GM12878 (cell line): Measurements from ENCODE around the gene CBX2. TPM values are rescaled to one million over a fixed set of nuclear protein-coding genes. Genes with fewer than 3 reads are reported as not detected.

Source experiments
- ASH2L ChIP-seq: fragments of 300-600, 200-600 bp; sonication (generic); IDR thresholded peaks from 2 replicates; pipeline ENCODE4 v1.6.1; 2017; ENCODE audit warnings: low read depth, mild to moderate bottlenecking, borderline replicate concordance
- BMI1 ChIP-seq: fragments of 450-650 bp; IDR thresholded peaks from 2 replicates; pipeline ENCODE4 v1.6.1; 2016; ENCODE audit warnings: mild to moderate bottlenecking, moderate library complexity, borderline replicate concordance
- HDAC2 ChIP-seq: fragments of 200-600 bp; sonication (generic); IDR thresholded peaks from 2 replicates; pipeline ENCODE4 v1.6.1; 2017
- SKIL ChIP-seq: fragments of 450-650 bp; IDR thresholded peaks from 2 replicates; pipeline ENCODE4 v1.6.1; 2017; ENCODE audit warnings: mild to moderate bottlenecking, low read depth, inconsistent platforms; ENCODE audit not compliant: poor library complexity, severe bottlenecking
- ZNF592 ChIP-seq: fragments of 450-650 bp; IDR thresholded peaks from 2 replicates; pipeline ENCODE4 v1.6.1; 2017; ENCODE audit warnings: mild to moderate bottlenecking, moderate library complexity
- polyA plus RNA-seq, 11 experiments: library from polyadenylated mRNA; depleted of rRNA in 4 of 11; unstranded in 6 of 11; stranded (reverse) in 5 of 11; fragments of >200 nt; fragmentation: Nextera tagmentation in 4 of 11; fragmentation: Illumina TruSeq in 1 of 11; extraction: Ambion mirVana in 4 of 11; extraction: Trizol in 1 of 11; gene quantifications; 1 replicate in 1 of 11; 2 replicates in 10 of 11; pipeline versions ENCODE4 v1.2.1 to v1.2.3, GENCODE V29; 2011 to 2016; ENCODE audit warnings: inconsistent platforms in 2 of 11, missing spikeins in 2 of 11, low read depth in 1 of 11
- total RNA-seq, 4 experiments: library from RNA; depleted of rRNA in 3 of 4; stranded (reverse); fragments of >200 nt in 3 of 4; fragmentation: Illumina TruSeq in 1 of 4; extraction: Trizol in 1 of 4; gene quantifications; 2 replicates each; pipeline versions ENCODE4 v1.2.1 to v1.2.3, GENCODE V29; 2013 to 2021

The CBX2 gene
- total and polyA plus RNA-seq, 10 of the 15 experiments (the other 5 are each of a cell fraction or from before 2014, with no cell fraction given), result 0.35 to 7.5 (median 4.2) TPM

GRCh38 chr17:79804856-79805696, 27.1 kb downstream of the CBX2 start (continued):
- TF ChIP-seq SKIL (no peak), ZNF592 (no peak), ASH2L (no peak), HDAC2 (no peak), BMI1 (no peak)
